HG02973 (cell line): Measurements from ENCODE around the gene PFN1.

Source experiments
- ATAC-seq: cut with Tn5 transposase; IDR thresholded peaks from one replicate; pipeline ENCODE4 v1.9.1; 2021; ENCODE audit warnings: moderate library complexity; ENCODE audit not compliant: unreplicated experiment

The PFN1 gene

GRCh38 chr17:4948166-4948930 is at the start of gene PFN1:
TSS of gene PFN1 (minus strand) at chr17:4948530. CDS start at chr17:4948394, 136 bp downstream.
- ATAC-seq, result peak; percentile 7

GRCh38 chr17:4997302-4998026 is 49.1 kb upstream of the PFN1 start, which contains the start of the genes INCA1 and KIF1C:
TSS of gene INCA1 (minus strand) at chr17:4997522. CDS start at chr17:4994437, 3,085 bp downstream.
TSS of gene KIF1C (plus strand) at chr17:4997950. CDS start at chr17:5000247, 2,297 bp downstream.
- peak; percentile 72 for ATAC-seq

- ATAC-seq, result no peak
Measured at GRCh38 chr17:4994081-4994595, 45.8 kb upstream of the PFN1 start.

- ATAC-seq, result no peak
Measured at GRCh38 chr17:4987767-4988567, 39.6 kb upstream of the PFN1 start.

GRCh38 chr17:4986951-4987766 is 38.8 kb upstream of the PFN1 start, which contains the start of gene CAMTA2:
TSS of gene CAMTA2 (minus strand) at chr17:4987675. CDS start at chr17:4986222, 1,453 bp downstream.
- peak; percentile 54 for ATAC-seq

GRCh38 chr17:4986403-4986802 is 38.1 kb upstream of the PFN1 start:
- peak; percentile 4 for ATAC-seq

- no peak for ATAC-seq
Measured at GRCh38 chr17:4982305-4982704, 34.0 kb upstream of the PFN1 start.

GRCh38 chr17:4980644-4981216 is 32.4 kb upstream of the PFN1 start:
- ATAC-seq, result no peak

- no peak for ATAC-seq
Measured at GRCh38 chr17:4978726-4979125, 30.4 kb upstream of the PFN1 start.

- no peak for ATAC-seq
Measured at GRCh38 chr17:4974115-4974670, 25.9 kb upstream of the PFN1 start.

- ATAC-seq, result no peak
Measured at GRCh38 chr17:4973256-4974114, 25.2 kb upstream of the PFN1 start.

GRCh38 chr17:4972752-4973151 is 24.4 kb upstream of the PFN1 start:
- ATAC-seq, result no peak

- ATAC-seq, result no peak
Measured at GRCh38 chr17:4972322-4972721, 24.0 kb upstream of the PFN1 start.

- ATAC-seq, result no peak
Measured at GRCh38 chr17:4971826-4972225, 23.5 kb upstream of the PFN1 start.

- no peak for ATAC-seq
Measured at GRCh38 chr17:4970273-4970672, 21.9 kb upstream of the PFN1 start.

GRCh38 chr17:4969551-4970173 is 21.3 kb upstream of the PFN1 start:
- ATAC-seq, result no peak

GRCh38 chr17:4969047-4969550 is 20.8 kb upstream of the PFN1 start:
- ATAC-seq, result no peak
